Fibroblast of skin of left quadriceps (primary cell): ENCODE data around the gene COL5A1.
A peak's percentile ranks its signal among the peaks of the same experiment; 100 is the strongest.
"Not testable (repeated sequence)": the region's sequence is repeated elsewhere in the genome, so short reads cannot be mapped to it uniquely, and the experiment has no call there.

Experiments used
- DNase-seq, 2 experiments: peaks; one replicate each; pipeline ENCODE4 v3.0.0-alpha.2; 2013; ENCODE audit warnings: low read depth in 2 of 2

The COL5A1 gene

DNA sequence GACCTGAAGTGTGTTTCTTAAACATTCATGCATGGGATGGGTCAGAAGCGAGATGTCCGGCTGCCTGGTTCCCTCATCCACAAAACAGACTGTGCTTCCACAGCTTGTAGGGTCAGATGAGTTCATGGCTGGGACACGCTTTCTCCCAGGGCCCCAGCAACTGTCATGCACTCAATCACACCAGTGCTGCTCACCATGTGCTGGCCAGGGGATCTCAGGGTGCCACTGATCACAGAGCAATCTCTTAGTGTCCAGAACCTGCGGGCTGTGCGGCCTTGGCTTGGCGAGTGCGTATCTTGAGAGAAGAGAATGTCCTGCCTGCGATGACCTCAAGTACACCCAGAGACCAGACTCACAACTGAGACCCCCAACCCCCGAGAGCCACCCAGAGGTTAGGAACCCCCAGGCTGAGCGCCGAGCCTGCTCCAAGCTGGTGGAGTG, 213.0 kb downstream of the COL5A1 start:
- no peak for DNase-seq

DNA sequence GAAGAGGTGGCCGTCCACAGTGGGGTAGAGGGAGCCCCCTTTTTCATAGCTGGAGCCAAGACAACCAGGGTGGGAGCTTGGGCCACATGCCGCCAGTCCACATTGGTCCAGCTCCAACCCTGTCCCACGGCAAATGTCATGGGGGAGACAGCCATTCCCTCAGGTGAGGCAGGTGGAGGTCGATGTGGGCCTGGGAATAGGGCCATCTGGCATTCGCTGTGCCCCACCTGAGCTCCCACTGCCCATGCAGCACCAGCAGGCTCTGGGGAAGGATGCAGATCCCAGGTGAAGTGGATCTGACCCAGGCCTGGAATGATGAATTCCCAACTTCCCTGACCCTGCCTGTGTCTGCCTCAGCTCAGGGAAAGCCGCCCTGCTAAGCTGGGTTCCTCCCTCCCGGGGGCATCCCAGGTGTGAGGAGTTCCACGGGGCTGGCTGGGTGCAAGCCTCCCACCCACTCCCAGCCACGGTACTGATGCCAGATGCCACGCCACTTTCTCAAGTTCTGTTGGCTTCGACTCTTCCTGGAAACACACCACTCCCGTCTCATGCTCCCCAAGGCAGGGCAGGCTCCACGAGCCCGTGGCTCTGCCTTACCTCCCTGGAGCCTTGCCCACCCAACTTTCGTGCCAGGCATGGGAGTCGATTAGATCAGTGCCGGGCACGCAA, 213.8 kb downstream of the COL5A1 start:
- DNase-seq = no peak

DNA sequence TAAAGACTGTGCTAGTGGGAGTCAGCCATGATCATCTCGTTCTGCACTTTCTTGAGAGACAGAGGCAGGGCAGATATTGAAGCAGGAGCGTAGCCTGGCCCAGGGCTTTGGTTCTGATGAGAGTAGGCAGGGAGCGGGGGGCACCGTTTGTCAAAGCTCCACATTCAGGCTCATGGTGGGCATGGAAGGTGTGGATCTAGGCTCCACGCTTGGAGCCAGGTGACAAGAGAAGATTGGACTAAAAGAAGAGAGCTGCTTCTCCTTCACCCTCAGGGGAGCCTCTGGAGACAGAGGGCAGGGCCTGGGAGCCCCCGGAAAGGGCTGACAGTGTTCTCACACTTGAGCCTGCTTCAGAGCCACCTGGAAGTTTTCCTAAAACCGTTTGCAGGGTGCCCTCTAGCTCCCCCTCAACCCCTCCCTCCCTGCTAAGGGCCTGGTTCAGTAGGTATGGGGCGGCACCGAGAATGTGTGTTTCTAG, 214.3 kb downstream of the COL5A1 start:
- DNase-seq = no peak

DNA sequence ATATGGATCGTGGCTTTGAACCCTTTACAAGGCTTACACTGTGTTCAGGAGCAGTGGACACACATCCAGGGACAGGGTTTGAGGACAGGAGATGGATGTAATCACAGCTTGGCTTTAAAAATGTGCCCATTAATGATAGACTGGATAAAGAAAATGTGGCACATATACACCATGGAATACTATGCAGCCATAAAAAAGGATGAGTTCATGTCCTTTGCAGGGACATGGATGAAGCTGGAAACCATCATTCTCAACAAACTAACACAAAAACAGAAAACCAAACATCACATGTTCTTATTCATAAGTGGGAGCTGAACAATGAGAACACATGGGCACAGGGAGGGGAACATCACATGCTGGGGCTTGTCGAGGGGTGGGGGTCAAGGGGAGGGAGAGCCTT, 215.8 kb downstream of the COL5A1 start:
- DNase-seq = not testable (repeated sequence)

DNA sequence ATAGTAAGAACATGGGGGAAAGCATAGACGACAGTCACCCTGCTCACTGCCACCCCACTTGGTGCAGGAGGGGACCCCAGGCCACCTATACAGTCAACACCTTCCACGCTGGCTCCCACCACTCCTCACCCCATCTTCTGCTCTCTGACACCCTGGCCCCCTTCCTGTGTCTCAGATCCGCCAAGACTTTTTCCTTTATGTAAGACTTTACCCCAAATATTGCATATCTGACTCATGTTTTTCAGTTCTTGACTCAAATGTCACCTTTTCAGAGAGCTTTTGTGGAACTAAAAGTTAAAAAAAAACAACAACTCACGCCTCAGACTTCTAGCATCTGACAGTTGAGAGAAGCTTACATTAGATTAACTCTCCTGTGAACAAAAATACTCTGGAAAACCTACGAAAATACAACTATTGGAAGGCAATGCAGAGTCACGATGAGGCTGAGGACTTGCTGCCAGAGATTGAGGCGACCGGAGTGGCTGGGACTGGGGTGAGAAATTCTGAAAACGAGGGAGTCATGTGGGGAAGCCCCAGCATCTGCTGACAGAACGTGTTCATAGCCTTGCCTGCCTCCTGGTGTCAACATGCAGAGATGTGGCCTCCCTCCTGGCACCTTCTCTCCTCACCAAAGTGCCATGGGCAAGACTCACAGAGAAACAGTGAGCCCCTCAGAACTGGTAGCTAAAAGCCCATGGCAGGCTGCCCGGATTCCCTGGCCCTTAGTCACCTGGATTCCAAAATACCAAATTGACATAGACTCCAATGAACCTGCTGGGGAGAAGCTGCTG, 216.6 kb downstream of the COL5A1 start:
- peak; percentile 13 to 22 for DNase-seq

DNA sequence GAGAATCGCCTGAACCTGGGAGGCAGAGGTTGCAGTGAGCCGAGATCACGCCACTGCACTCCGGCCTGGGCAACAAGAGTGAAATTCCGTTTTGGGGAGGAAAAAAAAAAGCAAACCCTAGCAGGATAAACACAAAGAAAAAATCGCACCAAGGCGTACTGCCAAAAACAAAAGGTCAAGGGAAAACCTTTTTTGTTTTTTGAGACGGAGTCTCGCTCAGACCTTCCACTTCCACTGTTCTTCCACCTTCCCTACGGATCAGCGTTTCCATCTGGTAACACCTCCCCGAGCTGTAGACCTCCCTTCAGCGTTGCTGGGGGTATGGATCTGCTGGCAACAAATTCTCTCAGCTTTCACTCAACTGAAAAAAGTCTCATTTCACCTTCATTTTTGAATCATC, 218.9 kb downstream of the COL5A1 start:
- no peak for DNase-seq

DNA sequence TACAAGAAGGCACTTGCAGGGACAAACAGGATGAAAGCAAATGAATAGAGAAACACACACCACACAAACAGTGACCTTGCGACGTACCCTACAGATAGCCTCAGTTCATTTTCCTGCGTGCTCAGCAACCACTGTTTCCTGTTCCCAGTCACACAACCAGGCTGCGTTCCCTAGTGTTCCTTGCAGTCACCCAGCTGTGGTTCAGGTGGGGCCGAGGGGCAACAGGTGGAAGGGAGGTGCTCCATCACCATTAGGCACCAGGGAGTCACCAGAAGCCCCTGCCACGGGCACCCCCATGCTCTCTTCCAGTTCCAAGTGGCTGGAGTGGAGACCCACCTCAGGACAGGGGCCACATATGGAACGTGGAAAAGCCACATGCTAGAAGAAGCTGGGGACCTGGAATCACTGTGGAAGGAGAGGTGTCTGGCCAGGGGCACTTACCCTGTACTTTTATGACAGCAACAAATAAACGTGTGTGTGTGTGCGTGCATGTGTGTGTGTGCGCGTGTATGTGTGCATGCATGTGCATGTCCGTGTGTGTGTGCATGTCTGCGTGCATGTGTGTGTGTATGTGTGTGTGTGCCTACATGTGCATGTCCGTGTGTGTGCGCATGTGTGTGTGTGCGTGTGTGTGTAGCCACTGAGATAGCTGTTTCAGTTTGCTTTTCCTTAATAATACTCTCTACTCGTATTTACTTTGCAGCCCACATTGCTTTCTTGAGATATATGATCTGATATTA, 220.2 kb downstream of the COL5A1 start:
- DNase-seq = no peak

DNA sequence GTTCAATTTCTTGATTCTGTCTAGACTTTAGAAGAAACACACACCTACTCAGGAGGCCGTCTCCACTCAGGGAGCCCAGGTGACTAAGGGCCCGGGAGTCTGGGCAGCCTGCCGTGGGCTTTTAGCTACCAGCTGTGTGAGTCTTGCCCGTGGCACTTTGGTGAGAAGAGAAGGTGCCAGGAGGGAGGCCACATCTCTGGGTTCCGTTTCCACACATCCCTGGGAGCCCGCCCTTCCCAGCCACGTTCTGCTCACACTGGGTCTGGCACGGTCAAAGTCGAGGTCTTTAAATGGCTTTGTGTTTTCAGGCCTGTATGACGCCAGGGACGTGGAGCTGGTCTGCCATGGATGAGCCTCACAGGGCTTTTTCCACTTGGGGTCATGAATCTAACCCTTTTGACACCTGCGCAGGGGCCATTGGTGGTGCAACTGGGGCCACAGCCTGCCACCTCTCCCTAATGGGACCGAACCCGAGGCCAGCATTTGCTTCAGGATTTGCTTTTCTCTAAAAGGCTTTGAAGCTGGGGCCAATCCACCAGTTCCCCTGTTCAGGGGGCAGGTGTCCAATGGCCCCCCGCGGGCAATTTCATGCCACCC, 221.8 kb downstream of the COL5A1 start:
- DNase-seq = no peak

DNA sequence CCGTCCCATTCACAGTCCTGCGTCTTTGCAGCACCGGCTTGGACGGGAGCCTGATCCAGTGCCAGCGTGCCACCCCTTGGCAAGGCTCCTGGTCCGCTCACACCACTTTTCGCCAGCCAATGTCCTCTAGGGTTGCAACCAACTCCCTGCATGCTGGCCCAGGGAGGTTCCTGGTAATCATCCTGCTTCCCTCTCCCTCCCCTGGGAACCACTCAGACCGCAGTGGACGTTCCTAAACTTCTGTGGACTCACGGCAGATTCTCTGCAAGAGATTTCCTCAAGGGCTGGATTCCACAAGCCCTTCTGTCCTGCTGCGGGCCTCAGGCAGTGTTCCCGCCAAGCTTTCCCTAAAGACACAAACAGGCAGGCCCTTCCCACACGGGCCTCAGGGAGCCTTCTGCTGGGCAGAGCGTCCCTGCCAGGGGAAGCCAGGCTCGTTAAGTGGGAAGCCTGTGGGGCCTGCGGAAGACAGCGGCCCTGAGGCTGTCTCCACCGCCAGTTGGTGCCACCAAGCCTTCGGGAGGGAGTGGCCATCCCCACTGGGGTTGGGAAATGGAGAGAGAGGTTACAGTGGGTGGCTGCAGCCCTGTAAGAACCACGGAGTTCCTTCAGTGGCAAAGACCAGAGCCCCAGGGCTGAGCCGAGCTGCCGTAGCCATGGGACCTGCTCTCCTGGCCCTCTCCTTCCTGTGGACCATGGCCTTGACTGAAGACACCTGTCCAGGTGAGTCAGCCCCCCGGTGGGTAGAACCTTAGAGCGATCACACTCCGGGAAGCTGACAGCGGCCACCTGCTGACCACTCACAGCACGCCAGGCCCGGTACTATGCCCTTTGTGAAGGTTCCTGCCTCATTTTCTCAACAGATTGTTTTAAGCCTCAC, 222.6 kb downstream of the COL5A1 start:
- DNase-seq = no peak

DNA sequence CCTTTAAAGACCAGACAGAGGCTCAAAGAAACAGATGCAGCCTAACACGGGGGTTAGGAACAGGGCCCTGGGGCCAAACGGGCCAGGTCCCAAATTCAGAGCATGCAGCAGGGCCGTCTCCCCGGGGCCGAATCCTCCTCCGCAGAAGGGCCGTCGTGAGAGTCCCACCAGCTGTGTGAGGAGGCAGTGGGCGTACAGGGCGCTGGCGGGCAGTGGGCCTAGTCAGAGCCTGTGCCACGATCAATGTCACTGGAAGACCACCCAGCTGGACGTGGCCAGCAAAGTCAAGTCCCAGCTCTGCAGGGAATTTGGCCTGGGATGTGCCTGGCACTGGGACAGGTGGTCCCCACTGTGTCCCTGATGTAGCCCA, 223.2 kb downstream of the COL5A1 start:
- no peak for DNase-seq

DNA sequence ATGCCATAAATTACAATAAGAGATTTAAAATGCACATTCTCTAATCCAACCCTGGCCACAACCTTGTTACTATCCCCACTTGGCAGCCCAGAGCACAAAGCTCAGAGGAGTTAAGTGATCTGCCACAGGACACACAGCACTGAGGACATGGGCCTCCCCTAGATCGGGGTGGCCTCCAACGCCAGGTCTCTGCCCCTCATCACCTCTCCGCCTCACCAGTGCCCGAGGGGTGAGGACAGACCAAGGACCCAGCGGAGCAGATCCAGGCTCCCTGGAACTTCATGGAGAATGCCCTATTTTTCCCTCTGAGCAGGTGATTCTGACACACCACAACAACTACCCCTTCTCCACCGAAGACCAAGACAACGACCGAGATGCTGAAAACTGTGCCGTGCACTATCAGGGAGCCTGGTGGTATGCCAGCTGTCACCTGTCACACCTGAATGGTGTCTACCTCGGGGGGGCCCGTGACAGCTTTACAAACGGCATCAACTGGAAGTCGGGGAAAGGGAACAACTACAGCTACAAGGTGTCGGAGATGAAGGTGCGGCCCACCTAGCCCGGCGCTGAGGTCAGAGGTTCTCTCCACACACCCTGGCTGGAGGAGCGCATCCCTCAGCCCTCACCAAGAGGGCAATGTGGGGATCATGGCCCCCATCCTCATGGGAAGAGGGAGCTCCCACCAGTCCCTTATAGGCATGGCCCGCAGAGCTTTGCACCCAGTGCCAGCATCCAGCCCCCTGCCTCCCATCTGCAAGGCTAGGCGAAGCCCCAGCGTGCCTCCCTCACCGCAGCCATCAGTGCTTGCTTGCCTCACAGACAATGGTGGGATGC, 226.5 kb downstream of the COL5A1 start:
- no peak for DNase-seq

DNA sequence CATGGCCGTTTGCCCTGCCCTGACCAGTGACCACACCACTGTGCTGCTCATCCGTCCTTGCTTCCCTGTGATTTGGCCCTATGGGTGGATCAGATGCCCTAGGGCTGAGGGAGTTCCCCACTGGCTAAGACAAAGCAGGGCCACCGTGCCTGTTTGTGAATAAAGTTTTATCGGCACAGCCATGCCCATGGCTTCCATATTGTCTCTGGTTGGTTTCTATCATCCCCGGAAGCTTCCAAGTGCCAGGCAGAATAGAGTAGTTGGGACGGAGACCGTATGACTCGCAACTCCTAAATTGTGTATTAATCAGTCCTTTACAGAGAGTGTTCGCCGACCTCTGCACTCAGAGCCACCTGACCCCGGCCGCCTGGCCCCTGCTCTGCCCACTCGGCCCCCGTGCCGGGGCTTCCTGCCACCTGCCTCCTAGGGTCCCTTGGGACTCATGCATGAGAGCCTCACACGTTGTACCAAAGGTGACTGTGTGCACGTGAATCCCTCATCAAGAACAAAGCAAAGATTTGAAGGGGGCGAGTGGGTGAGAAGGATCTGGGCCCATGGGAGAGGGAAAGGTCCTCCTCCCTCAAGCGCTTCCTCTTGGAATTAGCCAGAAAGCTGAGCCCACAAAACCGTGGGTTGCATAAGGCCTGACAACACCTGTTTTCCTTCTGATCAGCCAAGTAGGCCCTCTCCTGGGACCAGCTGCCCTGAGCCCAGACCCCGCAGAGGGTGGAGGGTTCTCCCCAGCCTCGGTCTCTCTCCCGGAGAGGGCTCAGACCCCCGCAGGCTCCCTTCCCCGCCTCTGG, 227.3 kb downstream of the COL5A1 start:
- DNase-seq = no peak

DNA sequence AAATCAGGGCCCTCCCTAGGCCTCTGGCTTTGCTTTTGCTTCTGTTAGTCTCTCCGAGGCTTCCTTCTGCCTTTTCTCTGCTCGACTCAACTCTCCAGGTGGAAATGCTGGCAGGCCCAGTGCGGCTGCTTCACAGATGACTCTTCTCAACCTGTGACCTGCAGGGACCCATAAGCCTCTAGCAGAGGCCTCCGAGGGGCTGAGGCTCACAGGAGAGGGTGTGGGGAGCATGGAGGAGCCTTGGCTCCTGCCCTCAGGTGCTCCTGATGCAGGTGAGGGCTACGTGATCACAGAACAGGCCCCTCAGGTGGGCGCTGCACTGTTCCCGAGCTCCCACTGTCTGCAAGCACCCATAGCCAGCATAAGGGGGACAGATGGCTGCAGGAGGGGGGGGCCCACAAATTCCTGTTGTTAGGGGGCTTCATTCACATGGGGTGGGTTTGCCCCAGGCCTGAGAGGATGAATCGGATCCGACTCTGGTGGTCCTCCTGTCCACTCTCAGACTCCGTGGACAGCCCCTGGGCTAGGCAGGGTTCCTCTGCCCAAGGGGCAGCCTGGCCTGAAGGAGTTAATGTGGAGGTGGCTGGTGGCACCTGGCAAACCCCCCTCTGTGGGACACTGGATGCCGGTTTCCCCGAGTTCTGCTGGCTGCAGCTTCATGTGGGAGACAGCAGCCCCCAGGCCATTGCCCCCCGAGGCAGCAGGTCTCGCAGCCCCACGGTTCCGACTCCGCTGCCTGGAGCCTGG, 228.1 kb downstream of the COL5A1 start:
- no peak for DNase-seq

DNA sequence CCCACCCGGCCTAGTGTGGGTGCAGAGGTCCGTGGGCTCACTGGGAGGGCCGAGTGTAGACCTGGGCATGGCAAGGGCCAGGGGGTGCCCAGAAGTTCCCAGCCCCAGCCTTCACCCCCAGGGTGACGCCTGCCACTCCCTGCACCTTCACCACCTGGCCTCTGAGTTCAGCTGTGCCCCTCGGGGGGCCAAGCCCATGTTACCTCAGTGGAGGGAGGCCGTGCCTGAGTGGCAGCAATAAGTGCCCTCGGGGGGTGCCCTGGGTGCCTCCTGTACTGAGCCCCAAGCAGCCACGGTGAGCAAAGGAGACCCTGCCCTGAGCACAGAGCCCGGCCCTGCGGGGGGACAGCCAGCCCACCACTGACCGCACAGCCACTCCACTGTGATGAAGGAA, 228.7 kb downstream of the COL5A1 start:
- DNase-seq = no peak

DNA sequence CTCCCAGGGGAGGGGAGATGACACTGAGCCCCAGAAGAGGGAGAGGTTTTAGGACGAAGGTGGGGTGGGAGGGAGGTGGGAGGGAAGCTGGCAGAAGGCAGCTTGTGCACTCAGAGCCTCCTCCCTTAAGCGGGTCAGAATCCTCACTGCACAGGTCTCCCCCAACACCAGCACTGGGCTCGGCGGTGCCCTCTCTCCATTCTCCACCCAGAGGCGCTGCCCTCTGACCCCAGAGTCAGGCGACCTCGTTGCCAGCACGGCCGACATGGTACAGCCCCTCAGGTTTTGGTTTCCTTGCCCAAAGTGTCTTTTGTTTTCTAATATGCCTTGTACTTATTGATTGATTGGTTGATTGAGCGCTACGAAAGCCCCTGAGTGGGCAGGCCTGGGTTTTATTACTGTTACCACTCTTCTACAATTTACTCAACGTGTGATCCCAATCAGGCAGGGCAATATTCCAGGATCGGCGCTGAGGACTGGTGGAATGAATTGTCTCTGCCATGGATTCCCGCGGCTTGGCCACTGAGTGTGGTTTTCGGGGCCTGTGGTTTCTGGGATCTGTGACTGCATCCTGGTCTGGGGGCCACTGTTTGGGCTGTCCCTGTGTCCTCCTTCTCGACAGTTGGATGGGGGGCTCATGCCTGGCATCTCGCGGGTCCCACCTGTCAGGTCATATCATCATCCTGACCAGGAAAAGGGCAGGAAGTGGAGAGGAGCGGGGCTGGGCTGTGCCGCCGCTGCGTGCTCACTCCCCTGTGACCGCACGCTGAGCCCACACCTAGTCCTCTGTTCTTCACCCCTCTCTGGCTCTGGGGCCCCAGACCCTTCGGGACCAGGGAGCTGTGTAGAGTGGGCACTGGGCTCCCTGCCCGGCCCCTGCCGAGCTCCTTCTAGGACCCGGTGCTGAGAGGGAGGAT, 229.4 kb downstream of the COL5A1 start:
- DNase-seq = no peak

DNA sequence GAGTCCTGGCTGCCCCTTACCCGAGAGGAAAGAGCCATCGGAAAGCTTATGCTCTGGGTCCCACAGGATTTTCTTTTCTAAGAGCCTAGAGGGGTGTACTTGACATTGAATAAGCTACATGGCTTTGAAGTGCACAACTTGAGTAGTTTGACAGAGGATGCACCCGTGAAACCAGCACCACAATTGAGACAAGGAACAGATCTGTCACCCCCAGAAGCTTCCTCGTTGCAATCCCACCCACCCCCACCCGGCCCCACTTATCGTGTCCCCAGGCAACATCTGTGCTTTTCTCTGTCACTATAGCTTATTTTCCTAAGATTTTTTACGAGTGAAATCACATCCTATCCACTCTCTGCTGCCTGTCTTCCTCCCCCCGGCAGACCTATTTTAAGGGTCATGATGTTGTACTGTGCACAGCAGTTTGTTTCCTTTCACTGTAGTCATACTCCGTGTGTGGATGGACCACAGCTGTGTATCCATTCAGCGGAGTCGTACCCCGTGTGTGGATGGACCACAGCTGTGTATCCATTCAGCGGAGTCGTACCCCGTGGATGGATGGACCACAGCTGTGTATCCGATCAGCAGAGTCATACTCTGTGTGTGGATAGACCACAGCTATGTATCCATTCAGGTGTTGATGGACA, 230.2 kb downstream of the COL5A1 start:
- no peak for DNase-seq
